Endothelial cell of umbilical vein (primary cell): ENCODE results near the gene ITPR1. TPM values are rescaled to one million over a fixed set of nuclear protein-coding genes. Genes with fewer than 3 reads are reported as not detected.

ENCODE experiments used
- BruUV-seq: library from RNA; stranded (reverse); fragments of 400-500 nt; replicated peaks from 2 replicates; lab custom pipeline; 2021; lab: Mats Ljungman, UMichigan
- CTCF ChIA-PET: fragments of 300-600, 350-600 bp; sonication (Branson Sonifier 250); formaldehyde crosslinking; loops from one replicate; lab custom pipeline; 2021; ENCODE audit warnings: antibody characterized with exemption, inconsistent platforms; lab: Charles Lee
- POLR2A ChIA-PET: fragments of 300-600, 350-600 bp; sonication (Branson Sonifier 250); formaldehyde crosslinking; loops from one replicate; lab custom pipeline; 2021; ENCODE audit warnings: antibody characterized with exemption, inconsistent platforms; lab: Charles Lee
- DNase-seq: peaks from one replicate; pipeline ENCODE4 v3.0.0-alpha.2; 2011; ENCODE audit warnings: low read depth, low spot score
- FAIRE-seq: peaks from 2 replicates; lab custom pipeline; 2011; peaks lifted over from hg19 to GRCh38; lab: Jason Lieb, UNC
- H2AFZ ChIP-seq: 2 replicates; pipeline ENCODE4 v1.6.0; 2012; ENCODE audit warnings: low read depth, low read length, control low read depth, inconsistent platforms
- H3K27ac ChIP-seq: 2 replicates; pipeline ENCODE4 v1.5.1; 2011; ENCODE audit warnings: low read depth, mild to moderate bottlenecking, control low read depth, low read length, moderate library complexity; ENCODE audit not compliant: insufficient read depth
- H3K27me3 ChIP-seq, 2 experiments: 2 replicates each; pipeline versions ENCODE4 v1.6.0 to v1.6.1; 2011; ENCODE audit warnings: low read length in 2 of 2, mixed read lengths in 1 of 2; ENCODE audit not compliant: control insufficient read depth in 2 of 2, insufficient read depth in 2 of 2
- H3K36me3 ChIP-seq, 2 experiments: 2 replicates in 1 of 2; 3 replicates in 1 of 2; pipeline ENCODE4 v1.5.1; 2011; ENCODE audit warnings: low read length in 2 of 2, mild to moderate bottlenecking in 1 of 2, moderate library complexity in 1 of 2; ENCODE audit not compliant: control insufficient read depth in 2 of 2, insufficient read depth in 2 of 2; ENCODE audit errors: extremely low read depth in 1 of 2
- H3K4me1 ChIP-seq: 3 replicates; pipeline ENCODE4 v1.5.1; 2011; ENCODE audit warnings: mild to moderate bottlenecking, low read length; ENCODE audit not compliant: control insufficient read depth, insufficient read depth; ENCODE audit errors: extremely low read depth
- H3K4me2 ChIP-seq: 2 replicates; pipeline ENCODE4 v1.6.1; 2011; ENCODE audit warnings: low read length, control low read depth, mixed read lengths; ENCODE audit not compliant: insufficient read depth
- H3K4me3 ChIP-seq, 3 experiments: fragments of 200-600 bp in 1 of 3; sonication (generic), shearing (Covaris generic) in 1 of 3; replicated peaks in 1 of 3; 2 replicates each; pipeline ENCODE4 v1.5.1; 2011 to 2016; ENCODE audit warnings: control low read depth in 3 of 3, low read length in 3 of 3, mild to moderate bottlenecking in 2 of 3, inconsistent platforms in 1 of 3, low read depth in 1 of 3, moderate library complexity in 1 of 3; ENCODE audit not compliant: insufficient read depth in 1 of 3
- H3K79me2 ChIP-seq: 2 replicates; pipeline ENCODE4 v1.6.0; 2012; ENCODE audit warnings: low read length, inconsistent platforms; ENCODE audit not compliant: control insufficient read depth, insufficient read depth
- H3K9ac ChIP-seq: replicated peaks from 2 replicates; pipeline ENCODE3; 2011; ENCODE audit warnings: low read length, control low read depth; ENCODE audit not compliant: insufficient read depth; ENCODE audit errors: extremely low read depth
- H3K9me1 ChIP-seq: replicated peaks from 3 replicates; pipeline ENCODE4 v1.6.0; 2011; ENCODE audit warnings: mild to moderate bottlenecking, low read length; ENCODE audit not compliant: control insufficient read depth, insufficient read depth; ENCODE audit errors: extremely low read depth
- H3K9me3 ChIP-seq: replicated peaks from 2 replicates; pipeline ENCODE4 v1.5.1; 2012; ENCODE audit warnings: low read length, inconsistent platforms; ENCODE audit not compliant: control insufficient read depth, insufficient read depth
- H4K20me1 ChIP-seq: replicated peaks from 2 replicates; pipeline ENCODE3; 2011; ENCODE audit warnings: mild to moderate bottlenecking, low read length; ENCODE audit not compliant: control insufficient read depth, insufficient read depth; ENCODE audit errors: extremely low read depth
- CTCF ChIP-seq, 2 donors: IDR thresholded peaks; 1 replicate in 1 of 2; 2 replicates in 1 of 2; pipeline ENCODE4 v1.5.1; 2011; ENCODE audit warnings: low read length in 2 of 2, mild to moderate bottlenecking in 2 of 2, moderate library complexity in 2 of 2, control low read depth in 1 of 2, inconsistent platforms in 1 of 2, low read depth in 1 of 2; ENCODE audit not compliant: insufficient read depth in 1 of 2; ENCODE audit errors: extremely low read depth in 1 of 2
- EZH2 ChIP-seq: IDR thresholded peaks from 2 replicates; pipeline ENCODE4 v1.6.1; 2012; ENCODE audit warnings: borderline replicate concordance, low read depth, mild to moderate bottlenecking, moderate library complexity, low read length, inconsistent platforms; ENCODE audit not compliant: severe bottlenecking
- FOS ChIP-seq: IDR thresholded peaks from 2 replicates; pipeline ENCODE4 v1.6.1; 2011; ENCODE audit warnings: mild to moderate bottlenecking, low read length, moderate library complexity, borderline replicate concordance; ENCODE audit not compliant: insufficient read depth
- GATA2 ChIP-seq: IDR thresholded peaks from 2 replicates; pipeline ENCODE4 v1.7.0; 2011; ENCODE audit warnings: low read depth, mild to moderate bottlenecking, moderate library complexity, mixed read lengths, low read length; ENCODE audit not compliant: insufficient read length, insufficient read depth
- JUN ChIP-seq: IDR thresholded peaks from 2 replicates; pipeline ENCODE4 v1.6.1; 2011; ENCODE audit warnings: borderline replicate concordance, low read depth; ENCODE audit not compliant: insufficient read length, insufficient read depth
- MAX ChIP-seq: IDR thresholded peaks from 2 replicates; pipeline ENCODE4 v1.6.1; 2011; ENCODE audit not compliant: insufficient read depth, insufficient read length
- MYC ChIP-seq: IDR thresholded peaks from one replicate; pipeline ENCODE4 v1.6.1; 2011; ENCODE audit warnings: mild to moderate bottlenecking, low read depth, low read length
- POLR2A ChIP-seq: IDR thresholded peaks from 2 replicates; pipeline ENCODE4 v1.6.1; 2012; ENCODE audit warnings: low read depth, mild to moderate bottlenecking, control low read depth, low read length
- POLR2AphosphoS5 ChIP-seq: IDR thresholded peaks from 2 replicates; pipeline ENCODE4 v1.6.1; 2012; ENCODE audit warnings: low read depth, mild to moderate bottlenecking, control low read depth, low read length, moderate library complexity; ENCODE audit not compliant: insufficient read depth
- dilution Hi-C: fragments of 300-500 bp; cut with MboI; formaldehyde crosslinking; loops from one replicate; pipeline ENCODE4 v1.15.0; 2019; ENCODE audit warnings: low sequenced_read_pairs; ENCODE audit not compliant: extremely low pct_ligation_motif_present
- intact Hi-C: fragments of 100-400 bp; cut with micrococcal nuclease; formaldehyde crosslinking; loops from one replicate; pipeline ENCODE4 v1.10.0; 2022
- polyA plus RNA-seq, 4 experiments: library from polyadenylated mRNA; depleted of rRNA in 3 of 4; stranded (reverse) in 3 of 4; unstranded in 1 of 4; fragments of >200 nt; gene quantifications; 2 replicates each; pipeline versions ENCODE4 v1.2.1 to v1.2.3, GENCODE V29; 2011 to 2012; ENCODE audit warnings: missing spikeins in 1 of 4
- total RNA-seq: library from RNA; stranded (reverse); gene quantifications from 2 replicates; pipeline ENCODE4 v1.2.3, GENCODE V29; 2021

ITPR1 gene
- total and polyA plus RNA-seq, 2 donors (not counting 3 experiments of a cell fraction or from before 2014, with no cell fraction given): 5.1 to 16.1 TPM

GRCh38 chr3:4848176-4848825 lies 355.2 kb downstream of the ITPR1 start:
- H4K20me1 ChIP-seq: no peaks in the 10 kb centered on the region
- H3K27ac ChIP-seq: no peak overlapping the region
- intact Hi-C loops (no loop called here), dilution Hi-C loops (no loop called here)
- H3K4me2 ChIP-seq: no peak overlapping the region
- no peak overlapping the region for H2AFZ ChIP-seq
- CTCF ChIA-PET: interaction anchor here (1.5 kb wide), 1 partner anchor 8 kb away, joined by 4 read pairs; no protein-coding TSS in a partner anchor
- no peaks in the 10 kb centered on the region for H3K27me3 ChIP-seq
- POLR2A ChIA-PET: no interaction called here
- H3K9me3 ChIP-seq: no peaks in the 10 kb centered on the region
- H3K36me3 ChIP-seq: no peaks in the 10 kb centered on the region
- H3K9ac ChIP-seq: no peak overlapping the region
- H3K9me1 ChIP-seq: no peaks in the 10 kb centered on the region
- FAIRE-seq (no peak), DNase-seq (no peak)
- TF ChIP-seq MAX (no peak), CTCF (IDR thresholded peaks at IDR 0.05; ENCODE audit: extremely low read depth in 1 of 2, insufficient read depth in 1 of 2, low read depth in 1 of 2, low read length in 2 of 2) (no peak), EZH2 (no peak), POLR2A (no peak), FOS (no peak), GATA2 (no peak), MYC (no peak), POLR2AphosphoS5 (no peak), JUN (no peak)
- no peaks in the 10 kb centered on the region for H3K79me2 ChIP-seq
- BruUV-seq: no TSS peak
- peaks cover 8% of the 10 kb centered on the region for H3K4me1 ChIP-seq
- H3K4me3 ChIP-seq: no peak overlapping the region
